UCSD-AML1 (cell line): ENCODE results near the gene RETSAT.

Source experiments
- DNase-seq: peaks from one replicate; lab custom pipeline; 2025; ENCODE audit not compliant: unreplicated experiment; lab: John Stamatoyannopoulos, UW

The RETSAT gene

GRCh38 chr2:85309699-85310321 lies 44.5 kb downstream of the RETSAT start:
- peak; percentile 36 for DNase-seq

- no peak for DNase-seq
These were observed 45.3 kb downstream of the RETSAT start for GRCh38 chr2:85308896-85309555.

DNA sequence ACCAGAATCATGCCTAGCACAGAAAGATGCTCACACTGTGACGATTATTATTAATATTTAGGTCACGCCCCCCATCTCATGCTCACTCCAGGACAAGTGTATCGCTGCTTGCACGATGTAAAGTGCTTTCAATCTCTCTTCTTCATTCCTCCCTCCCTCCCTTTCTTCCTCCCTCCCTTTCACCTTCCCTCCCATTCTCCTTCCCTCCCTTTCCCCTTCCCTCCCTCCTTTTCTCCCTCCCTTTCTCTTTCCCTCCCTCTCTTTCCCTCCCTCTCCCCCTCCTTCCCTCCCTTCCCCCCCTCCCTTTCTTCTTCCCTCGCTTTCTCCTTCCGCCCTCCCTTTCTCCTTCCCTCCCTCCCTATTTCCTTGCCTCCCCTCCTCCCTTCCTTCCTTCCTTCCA lies 46.1 kb downstream of the RETSAT start:
- DNase-seq, result no peak

GRCh38 chr2:85307527-85307897 lies 46.8 kb downstream of the RETSAT start:
- no peak for DNase-seq

GRCh38 chr2:85303780-85304531 lies 50.4 kb downstream of the RETSAT start:
- DNase-seq, result no peak

DNA sequence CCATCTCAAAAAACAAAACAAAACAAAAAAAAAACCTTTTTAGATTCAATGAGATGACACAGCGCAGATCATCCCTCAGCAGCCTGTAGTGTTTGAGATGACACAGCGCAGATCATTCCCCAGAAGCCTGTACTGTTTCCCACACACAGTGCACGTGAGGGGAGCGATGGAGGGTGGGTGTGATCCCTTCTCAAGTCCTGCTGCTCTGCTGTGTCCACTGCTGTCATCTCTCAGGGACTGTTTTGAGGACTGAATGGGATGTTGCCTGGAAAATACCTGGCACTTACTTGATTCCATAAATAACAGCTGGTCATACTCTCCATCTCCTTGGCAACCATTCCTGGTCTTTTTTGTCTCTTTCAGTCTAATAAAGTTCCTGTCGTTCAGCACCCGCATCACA lies 52.2 kb downstream of the RETSAT start:
- no peak for DNase-seq
